Measurements from ENCODE around the gene DPCD. TPM values are rescaled to one million over a fixed set of nuclear protein-coding genes. Genes with fewer than 3 reads are reported as not detected.

The DPCD gene
- total RNA-seq, 4 donors from 2014 or later: 13.4 to 30.1 (median 24.5) TPM

- no peak for ATAC-seq
- no peaks in the 10 kb centered on the region for H3K27me3 ChIP-seq
- H3K4me3 ChIP-seq: no peak overlapping the region
- peaks cover 0 to 86% of the 10 kb centered on the region in 2 donors for H3K36me3 ChIP-seq
- no peaks in the 10 kb centered on the region for H3K4me1 ChIP-seq
- no peaks in the 10 kb centered on the region for H3K9me3 ChIP-seq
- no peak for TF ChIP-seq POLR2A (IDR thresholded peaks at IDR 0.05)
- WGBS, 2 donors (ENCODE audit: low coverage in 1 of 2): no CpG with 5 or more reads among the region's 6 CpGs
- H3K27ac ChIP-seq: no peak overlapping the region
Observed at GRCh38 chr10:101612086-101612485, 24.0 kb downstream of the DPCD start.

DNA sequence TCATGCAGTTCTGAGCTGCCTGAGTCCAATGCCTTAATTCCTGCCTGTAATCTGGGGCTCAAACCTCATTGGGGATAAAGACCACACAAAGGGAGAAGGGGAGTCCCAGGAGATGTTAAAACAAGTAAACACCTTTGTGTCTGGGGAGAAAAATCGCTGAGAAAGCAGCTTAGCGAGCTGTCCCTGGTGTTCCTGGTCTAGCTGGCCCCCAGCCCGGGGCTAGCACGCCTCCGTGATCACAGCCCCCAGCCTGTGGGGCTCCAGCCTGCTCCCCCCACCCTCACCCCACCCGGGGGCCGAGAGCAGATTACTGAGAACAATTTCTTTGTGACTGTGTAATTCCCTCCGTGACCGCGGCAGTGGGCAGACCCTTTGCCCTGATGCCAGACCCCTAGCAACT, 24.8 kb downstream of the DPCD start:
- no peak overlapping the region for H3K4me3 ChIP-seq
- no peaks in the 10 kb centered on the region for H3K9me3 ChIP-seq
- ATAC-seq: no peak
- H3K27me3 ChIP-seq: no peaks in the 10 kb centered on the region
- no peak overlapping the region for H3K27ac ChIP-seq
- no CpG with 5 or more reads among the region's 10 CpGs for WGBS, 2 donors (ENCODE audit: low coverage in 1 of 2)
- H3K4me1 ChIP-seq: no peaks in the 10 kb centered on the region
- H3K36me3 ChIP-seq: peaks cover 0 to 86% of the 10 kb centered on the region in 2 donors
- TF ChIP-seq POLR2A (IDR thresholded peaks at IDR 0.05) (no peak), POLR2AphosphoS5 (IDR thresholded peaks at IDR 0.05) (no peak), CTCF (IDR thresholded peaks at IDR 0.05) (no peak), EP300 (IDR thresholded peaks at IDR 0.05) (no peak)

DNA sequence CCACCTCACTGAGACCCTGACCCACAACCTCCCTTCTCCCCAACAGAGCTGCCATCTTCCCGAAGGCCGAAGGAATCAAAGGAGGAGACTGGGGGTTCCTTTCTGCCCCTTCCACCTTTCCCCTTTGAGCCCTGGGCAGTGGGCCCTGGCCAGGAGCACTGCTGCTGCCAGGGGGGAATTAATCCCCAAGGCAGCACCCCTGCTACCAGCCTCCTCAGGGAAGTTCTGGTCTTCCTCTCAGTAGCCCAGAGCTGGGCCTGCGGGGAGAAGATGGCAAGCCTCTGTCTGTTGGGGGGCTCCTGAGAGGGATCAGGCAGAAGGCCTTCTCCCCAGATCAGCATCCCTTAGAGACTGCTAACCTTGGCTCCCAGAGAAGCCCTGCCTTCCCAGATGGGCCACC, 25.5 kb downstream of the DPCD start:
- no peak for ATAC-seq
- Histone ChIP-seq H3K36me3 (peaks cover 0 to 86% of the 10 kb centered on the region in 2 donors), H3K27ac (no peak overlapping the region), H3K9me3 (no peaks in the 10 kb centered on the region), H3K4me1 (no peaks in the 10 kb centered on the region), H3K27me3 (no peaks in the 10 kb centered on the region), H3K4me3 (no peak overlapping the region)
- WGBS, 2 donors (ENCODE audit: low coverage in 1 of 2): no CpG with 5 or more reads among the region's 3 CpGs
- no peak for TF ChIP-seq POLR2AphosphoS5 (IDR thresholded peaks at IDR 0.05)
- TF ChIP-seq EP300 (IDR thresholded peaks at IDR 0.05): no peak
- no peak for TF ChIP-seq POLR2A (IDR thresholded peaks at IDR 0.05)
- TF ChIP-seq CTCF (IDR thresholded peaks at IDR 0.05): no peak

DNA sequence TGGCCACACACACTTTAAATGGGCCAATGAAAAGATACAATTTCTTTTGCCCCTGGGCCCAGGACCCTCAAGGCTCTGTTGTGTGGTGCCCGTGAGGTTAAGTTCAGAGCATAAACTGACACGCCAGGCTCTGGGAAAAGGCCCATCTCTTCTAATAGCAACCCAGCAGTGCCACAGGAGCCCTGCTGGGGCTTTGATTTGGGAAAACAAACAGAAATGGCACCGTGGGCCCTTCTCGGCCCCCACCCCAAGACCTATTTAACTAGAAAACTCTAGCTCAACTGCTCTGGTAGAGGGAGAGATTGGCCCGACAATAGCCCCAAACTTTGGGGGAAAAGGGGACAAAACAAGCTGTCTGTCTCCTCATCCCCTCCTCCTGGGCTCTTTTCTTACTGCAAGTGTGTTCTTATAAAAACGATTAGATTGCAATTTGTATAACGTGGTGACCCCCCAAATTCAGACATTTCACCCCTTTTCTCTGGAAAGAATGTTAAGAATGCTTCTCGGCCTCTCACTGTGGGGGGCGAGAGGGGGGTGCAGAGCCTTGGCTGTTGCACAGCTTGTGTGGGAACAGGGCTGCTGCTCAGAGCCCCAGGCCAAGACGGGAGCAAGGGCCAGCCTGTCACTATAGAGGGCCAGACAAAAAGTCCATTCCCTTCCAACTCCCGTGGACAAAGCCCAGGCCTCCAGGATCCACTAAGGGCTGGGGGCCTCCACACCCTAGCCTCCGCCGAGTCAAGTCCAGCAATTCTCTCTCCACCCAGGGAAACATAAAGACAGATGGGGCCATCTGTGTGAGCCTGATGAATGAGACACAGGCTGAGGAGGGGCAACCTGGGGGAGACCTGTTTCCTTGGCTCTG, 26.8 kb downstream of the DPCD start:
- TF ChIP-seq POLR2A (IDR thresholded peaks at IDR 0.05): no peak
- TF ChIP-seq CTCF (IDR thresholded peaks at IDR 0.05): no peak
- TF ChIP-seq POLR2AphosphoS5 (IDR thresholded peaks at IDR 0.05): no peak
- no peak for TF ChIP-seq EP300 (IDR thresholded peaks at IDR 0.05)
- peaks cover 0 to 86% of the 10 kb centered on the region in 2 donors for H3K36me3 ChIP-seq
- 52 to 61% methylated on average over 3 to 7 of the region's 13 CpGs for WGBS, 2 donors (ENCODE audit: low coverage in 1 of 2)

GRCh38 chr10:101615525-101616116, 27.5 kb downstream of the DPCD start:
- no peak for TF ChIP-seq POLR2A (IDR thresholded peaks at IDR 0.05)
- no peak for TF ChIP-seq EP300 (IDR thresholded peaks at IDR 0.05)
- TF ChIP-seq POLR2AphosphoS5 (IDR thresholded peaks at IDR 0.05): no peak
- no peak for TF ChIP-seq CTCF (IDR thresholded peaks at IDR 0.05)
- H3K27me3 ChIP-seq: no peaks in the 10 kb centered on the region
- no peak for ATAC-seq
- no peak overlapping the region for H3K4me3 ChIP-seq
- WGBS, 2 donors (ENCODE audit: low coverage in 1 of 2): 69 to 86% methylated on average over 2 of the region's 5 CpGs
- H3K4me1 ChIP-seq: no peaks in the 10 kb centered on the region
- H3K9me3 ChIP-seq: no peaks in the 10 kb centered on the region
- no peak overlapping the region for H3K27ac ChIP-seq
- peaks cover 0 to 86% of the 10 kb centered on the region in 2 donors for H3K36me3 ChIP-seq

More for the DNA sequence above, 26.8 kb downstream of the DPCD start:
- Histone ChIP-seq H3K9me3 (no peaks in the 10 kb centered on the region), H3K27me3 (no peaks in the 10 kb centered on the region), H3K27ac (no peak overlapping the region), H3K4me3 (no peak overlapping the region), H3K4me1 (no peaks in the 10 kb centered on the region)
- no peak for ATAC-seq

Data from gastroesophageal sphincter (tissue), 4 donors.